Right cardiac atrium (tissue), 5 donors: ENCODE measurements around the gene GUK1. TPM values are rescaled to one million over a fixed set of nuclear protein-coding genes. Genes with fewer than 3 reads are reported as not detected.
"Not testable (repeated sequence)": the region's sequence is repeated elsewhere in the genome, so short reads cannot be mapped to it uniquely, and the experiment has no call there.

Experiments
- ATAC-seq, 2 donors: fragments of 200-7000 bp; cut with Tn5 transposase; one replicate each; pipeline versions ENCODE4 v1.8.0 to v1.9.1; 2020; ENCODE audit warnings: moderate library complexity in 2 of 2, mild to moderate bottlenecking in 1 of 2
- DNase-seq, 3 donors: peaks; one replicate each; pipeline ENCODE4 v3.0.0-alpha.2; 2020
- H3K27ac ChIP-seq: one replicate; pipeline ENCODE4 v1.5.1; 2013; ENCODE audit warnings: mild to moderate bottlenecking, low read length, control low read depth, moderate library complexity
- H3K27me3 ChIP-seq: one replicate; pipeline ENCODE4 v1.6.1; 2013; ENCODE audit not compliant: control insufficient read depth, insufficient read depth
- H3K4me1 ChIP-seq: one replicate; pipeline ENCODE4 v1.6.1; 2013; ENCODE audit warnings: low read length; ENCODE audit not compliant: control insufficient read depth, insufficient read depth
- H3K4me3 ChIP-seq: one replicate; pipeline ENCODE4 v1.5.1; 2013; ENCODE audit warnings: low read length, control low read depth
- H3K9me3 ChIP-seq: one replicate; pipeline ENCODE4 v1.6.1; 2013; ENCODE audit warnings: low read length; ENCODE audit not compliant: control insufficient read depth
- WGBS: extraction: QIAGEN DNeasy Blood & Tissue Kit; methylation state at CpG from one replicate; pipeline ENCODE4 v1.1.7; 2013; 5-methylcytosine and 5-hydroxymethylcytosine counted together
- intact Hi-C, 4 donors: fragments of 100-400 bp; cut with DNase I; formaldehyde crosslinking; loops; one replicate each; pipeline versions ENCODE4 v1.11.0 to v1.14.0; 2022 to 2023
- polyA plus RNA-seq: library from polyadenylated mRNA; stranded (reverse); fragments of 200-250 nt; gene quantifications from one replicate; pipeline ENCODE4 v1.2.3, GENCODE V29; 2013
- total RNA-seq, 4 donors: library from RNA; stranded (reverse); fragmentation: NEBNext Ultra II Directional; extraction: Animal tissue kit (Norgen Biotek cat#: 25700); gene quantifications; one replicate each; pipeline ENCODE4 v1.2.1, GENCODE V29; 2021
- donor health status: healthy with polysubstance abuse.
- donor health status: DM: no; HTN: yes; CAD: no.
- donor health status: DM: no; HTN: no; CAD: no.
- donor health status: DM: no; HTN: yes; CAD: no; lungs with severe emphysema.
- donor health status: DM: yes; HTN: yes; CAD: no.

GUK1 gene
- total and polyA plus RNA-seq, 5 donors = 151 to 315 (median 182) TPM

GRCh38 chr1:228165372-228166169 is 25.5 kb downstream of the GUK1 start, which contains the start of gene IBA57:
Gene IBA57 (plus strand): TSS chr1:228165804. CDS start chr1:228165817, 13 bp downstream.
- DNase-seq (peak; percentile 100), ATAC-seq (peak; percentile 88 to 95)
- Histone ChIP-seq H3K27ac (peak within 1 kb of the TSS; percentile 99), H3K4me1 (peaks cover 2% of the 10 kb centered on the region), H3K4me3 (peak within 1 kb of the TSS; percentile 72), H3K27me3 (no peaks in the 10 kb centered on the region), H3K9me3 (no peaks in the 10 kb centered on the region)
- WGBS = under 1% methylated on average over 93 of the region's 93 CpGs
- intact Hi-C loops = loop anchor here in 1 of 4 donors (1.0 kb wide), 1 partner anchor 26 kb away; no protein-coding TSS in a partner anchor

- no peaks in the 10 kb centered on the region for H3K27me3 ChIP-seq
- intact Hi-C loops = loop anchor here in 1 of 4 donors (1.0 kb wide), 1 partner anchor 27 kb away; no protein-coding TSS in a partner anchor
- peaks cover 2% of the 10 kb centered on the region for H3K4me1 ChIP-seq
- peak overlapping the region; percentile 72 for H3K4me3 ChIP-seq
- WGBS = 18% methylated on average over 26 of the region's 26 CpGs
- H3K9me3 ChIP-seq = no peaks in the 10 kb centered on the region
- DNase-seq (peak in 2 of 3 donors; percentile 74 to 85), ATAC-seq (peak; percentile 4 to 30)
- peak overlapping the region; percentile 94 for H3K27ac ChIP-seq
Observed at GRCh38 chr1:228166170-228166936, 26.3 kb downstream of the GUK1 start.

- DNase-seq = no peak
- H3K9me3 ChIP-seq = no peaks in the 10 kb centered on the region
- no peak for ATAC-seq
Observed at GRCh38 chr1:228168563-228169270, 28.6 kb downstream of the GUK1 start.

GRCh38 chr1:228169345-228169744 is 29.3 kb downstream of the GUK1 start:
- H3K27ac ChIP-seq = no peak overlapping the region
- 80% methylated on average over 2 of the region's 2 CpGs for WGBS

More at GRCh38 chr1:228168563-228169270, 28.6 kb downstream of the GUK1 start:
- 80% methylated on average over 12 of the region's 12 CpGs for WGBS
- no peak overlapping the region for H3K4me3 ChIP-seq
- no peaks in the 10 kb centered on the region for H3K27me3 ChIP-seq
- intact Hi-C loops = no loop called here
- H3K27ac ChIP-seq = no peak overlapping the region
- H3K4me1 ChIP-seq = peaks cover 2% of the 10 kb centered on the region

GRCh38 chr1:228170666-228171065 is 30.6 kb downstream of the GUK1 start:
- no peak overlapping the region for H3K4me3 ChIP-seq
- intact Hi-C loops = no loop called here
- peaks cover 2% of the 10 kb centered on the region for H3K4me1 ChIP-seq
- H3K27me3 ChIP-seq = no peaks in the 10 kb centered on the region
- DNase-seq (no peak), ATAC-seq (no peak)
- H3K9me3 ChIP-seq = no peaks in the 10 kb centered on the region
- 84% methylated on average over 7 of the region's 7 CpGs for WGBS
- no peak overlapping the region for H3K27ac ChIP-seq

More at GRCh38 chr1:228169345-228169744, 29.3 kb downstream of the GUK1 start:
- no peaks in the 10 kb centered on the region for H3K9me3 ChIP-seq
- ATAC-seq (no peak), DNase-seq (no peak)
- no peak overlapping the region for H3K4me3 ChIP-seq
- intact Hi-C loops = no loop called here
- no peaks in the 10 kb centered on the region for H3K27me3 ChIP-seq
- peaks cover 2% of the 10 kb centered on the region for H3K4me1 ChIP-seq

GRCh38 chr1:228171221-228171891 is 31.3 kb downstream of the GUK1 start:
- intact Hi-C loops = no loop called here
- H3K4me1 ChIP-seq = peaks cover 2% of the 10 kb centered on the region
- no peak overlapping the region for H3K27ac ChIP-seq
- no peak overlapping the region for H3K4me3 ChIP-seq
- H3K9me3 ChIP-seq = no peaks in the 10 kb centered on the region
- H3K27me3 ChIP-seq = no peaks in the 10 kb centered on the region
- ATAC-seq (no peak), DNase-seq (no peak)
- 78% methylated on average over 10 of the region's 10 CpGs for WGBS

- H3K27ac ChIP-seq = no peak overlapping the region
- no peak for ATAC-seq
- DNase-seq = no peak
- intact Hi-C loops = no loop called here
- H3K9me3 ChIP-seq = no peaks in the 10 kb centered on the region
- 85% methylated on average over 21 of the region's 21 CpGs for whole genome bisulfite sequencing
- no peaks in the 10 kb centered on the region for H3K4me1 ChIP-seq
- no peak overlapping the region for H3K4me3 ChIP-seq
- H3K27me3 ChIP-seq = no peaks in the 10 kb centered on the region
Observed at GRCh38 chr1:228172591-228173527, 32.8 kb downstream of the GUK1 start.

- H3K27ac ChIP-seq, H3K4me1 ChIP-seq, intact Hi-C loops, H3K4me3 ChIP-seq, H3K9me3 ChIP-seq, H3K27me3 ChIP-seq: not testable (repeated sequence)
- DNase-seq (peak in 1 of 3 donors; percentile 34), ATAC-seq (peak in 1 of 2 donors; percentile 17)
- WGBS = 70% methylated on average over 31 of the region's 69 CpGs
Observed at GRCh38 chr1:228173528-228174481, 33.7 kb downstream of the GUK1 start.
